Adipose tissue (tissue), 3 donors: ENCODE measurements around the gene FRMPD1. TPM values are rescaled to one million over a fixed set of nuclear protein-coding genes. Genes with fewer than 3 reads are reported as not detected.

Source experiments
- H3K27ac ChIP-seq: one replicate; pipeline ENCODE4 v1.5.1; 2013; ENCODE audit warnings: low read depth, low read length
- WGBS, 3 donors: extraction: QIAGEN DNeasy Blood & Tissue Kit; methylation state at CpG; one replicate each; pipeline ENCODE4 v1.1.7; 2013; 5-methylcytosine and 5-hydroxymethylcytosine counted together
- polyA plus RNA-seq, 3 donors: library from polyadenylated mRNA; stranded (reverse); fragments of 200-250 nt; gene quantifications; one replicate each; pipeline ENCODE4 v1.2.3, GENCODE V29; 2013
- donor health status: healthy with polysubstance abuse.
- donor health status: Bipolar disorder and iron deficiency.
- donor health status: healthy.

FRMPD1 gene
- polyA plus RNA-seq, 3 donors, result 0.13 to 0.22 (median 0.21) TPM

GRCh38 chr9:37790096-37790495 lies 139.3 kb downstream of the FRMPD1 start:
- no peak overlapping the region for H3K27ac ChIP-seq
- 96 to 100% (median 99%) methylated on average over 2 of the region's 2 CpGs for WGBS, 3 donors

- WGBS, 3 donors, result 84 to 93% (median 91%) methylated on average over 5 of the region's 5 CpGs
- H3K27ac ChIP-seq, result no peak overlapping the region
These were observed 141.4 kb downstream of the FRMPD1 start for GRCh38 chr9:37792122-37792521.

- H3K27ac ChIP-seq, result no peak overlapping the region
- 35 to 48% (median 38%) methylated on average over 2 of the region's 2 CpGs for WGBS, 3 donors
These were observed 145.5 kb downstream of the FRMPD1 start for GRCh38 chr9:37796232-37796631.

Other genes starting within 250 kb of the FRMPD1 start
- 100 to 1,000 TPM in 1 of 3 donors, 10 to 100 TPM in 2; 81.4 to 138 (median 86.8) TPM for gene GRHPR, start 228.3 kb upstream of the FRMPD1 start, polyA plus RNA-seq
- gene ZBTB5, start 185.5 kb upstream of the FRMPD1 start, polyA plus RNA-seq, result 1 to 10 TPM; 3.3 to 3.9 (median 3.8) TPM
- gene POLR1E, start 165.0 kb upstream of the FRMPD1 start, polyA plus RNA-seq, result 10 to 100 TPM; 27.7 to 30.6 (median 29.2) TPM
- 1 to 10 TPM; 2.9 to 5.0 (median 3.8) TPM for gene FBXO10, start 74.6 kb upstream of the FRMPD1 start, polyA plus RNA-seq
- gene TOMM5, start 58.4 kb upstream of the FRMPD1 start, polyA plus RNA-seq, result 100 to 1,000 TPM in 2 of 3 donors, 10 to 100 TPM in 1; 62.7 to 175 (median 120) TPM
- 1 to 10 TPM; 3.7 to 5.6 (median 4.5) TPM for gene TRMT10B, start 102.9 kb downstream of the FRMPD1 start, polyA plus RNA-seq
- 10 to 100 TPM; 10.1 to 28.5 (median 23.7) TPM for gene EXOSC3, start 134.1 kb downstream of the FRMPD1 start, polyA plus RNA-seq
- gene DCAF10, start 149.8 kb downstream of the FRMPD1 start, polyA plus RNA-seq, result 10 to 100 TPM in 1 of 3 donors, 1 to 10 TPM in 2; 7.5 to 10.7 (median 9.6) TPM